ENCODE data around the gene ELOVL5. TPM values are rescaled to one million over a fixed set of nuclear protein-coding genes. Genes with fewer than 3 reads are reported as not detected.

ELOVL5 gene
- total and polyA plus RNA-seq, 2 donors from 2014 or later, result 20.5 to 42.0 TPM

GRCh38 chr6:53330137-53330536, 18.6 kb downstream of the ELOVL5 start:
- no peak overlapping the region for H3K27ac ChIP-seq (ENCODE audit: low read depth in 2 of 2, low read length in 2 of 2)
- no peaks in the 10 kb centered on the region for H3K27me3 ChIP-seq (ENCODE audit: control insufficient read depth, insufficient read depth, low read length)
- no peak overlapping the region for H3K9ac ChIP-seq (ENCODE audit: low read length in 3 of 3)
- intact Hi-C loops (cut with DNase I), result no loop called here
- peaks cover 0 to 13% (median 11%) of the 10 kb centered on the region in 3 donors for H3K4me1 ChIP-seq (ENCODE audit: control insufficient read depth in 2 of 3, insufficient read depth in 2 of 3, low read depth in 1 of 3, low read length in 3 of 3)
- DNase-seq, result no peak
- no peaks in the 10 kb centered on the region for H3K36me3 ChIP-seq (ENCODE audit: control insufficient read depth in 2 of 3, insufficient read depth in 3 of 3, low read length in 3 of 3)
- no peak for FAIRE-seq
- H3K4me3 ChIP-seq (ENCODE audit: low read length in 3 of 3), result no peak overlapping the region
- H3K9me3 ChIP-seq (ENCODE audit: control insufficient read depth in 2 of 3, insufficient read depth in 1 of 3, low read length in 3 of 3), result no peaks in the 10 kb centered on the region
- no peak for TF ChIP-seq CTCF (IDR thresholded peaks at IDR 0.05; ENCODE audit: borderline replicate concordance, extremely low read depth, insufficient read depth)

DNA sequence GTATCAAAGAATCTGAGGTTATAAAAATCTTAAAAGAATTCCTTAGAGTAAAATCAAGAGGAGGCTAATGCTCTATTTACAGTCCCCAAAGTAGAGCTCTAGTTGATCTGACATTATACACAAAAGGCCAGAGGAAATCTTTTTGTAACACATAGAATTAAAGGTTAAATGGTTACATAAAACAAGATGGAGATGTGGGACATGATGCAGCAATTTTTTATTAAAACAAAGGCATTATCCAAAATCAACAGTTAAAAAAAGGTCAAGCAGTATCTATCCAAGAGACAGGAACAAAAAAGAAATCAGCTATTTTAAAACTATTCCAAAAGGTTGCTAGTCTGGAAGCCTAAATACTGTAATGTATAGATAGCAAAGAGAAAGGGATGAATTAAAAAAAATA, 20.4 kb downstream of the ELOVL5 start:
- FAIRE-seq, result no peak
- Histone ChIP-seq H3K27ac (ENCODE audit: low read depth in 2 of 2, low read length in 2 of 2) (no peak overlapping the region), H3K27me3 (ENCODE audit: control insufficient read depth, insufficient read depth, low read length) (no peaks in the 10 kb centered on the region), H3K9me3 (ENCODE audit: control insufficient read depth in 2 of 3, insufficient read depth in 1 of 3, low read length in 3 of 3) (no peaks in the 10 kb centered on the region), H3K4me3 (ENCODE audit: low read length in 3 of 3) (no peak overlapping the region), H3K4me1 (ENCODE audit: control insufficient read depth in 2 of 3, insufficient read depth in 2 of 3, low read depth in 1 of 3, low read length in 3 of 3) (peaks cover 0 to 13% (median 11%) of the 10 kb centered on the region in 3 donors), H3K9ac (ENCODE audit: low read length in 3 of 3) (no peak overlapping the region), H3K36me3 (ENCODE audit: control insufficient read depth in 2 of 3, insufficient read depth in 3 of 3, low read length in 3 of 3) (no peaks in the 10 kb centered on the region)
- DNase-seq, result no peak
- intact Hi-C loops (cut with DNase I), result no loop called here
- no peak for TF ChIP-seq CTCF (IDR thresholded peaks at IDR 0.05; ENCODE audit: borderline replicate concordance, extremely low read depth, insufficient read depth)

DNA sequence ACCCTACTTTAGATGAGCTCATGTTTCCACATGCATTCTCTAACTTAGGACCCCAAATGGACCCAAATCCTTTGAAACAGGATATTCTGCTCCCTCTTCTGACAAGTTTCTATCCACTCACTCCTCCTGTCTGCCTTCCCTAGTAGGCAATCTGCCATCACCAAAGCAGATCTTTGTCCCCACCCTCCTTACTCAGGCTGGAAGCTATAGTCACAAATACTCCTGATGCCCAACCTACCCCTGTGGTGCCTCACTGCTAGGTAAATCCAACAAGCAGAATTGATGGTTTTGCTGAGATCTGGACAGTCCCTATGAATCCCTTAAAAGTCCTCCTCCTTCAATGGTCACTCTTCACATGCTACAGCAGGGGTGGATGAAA, 21.7 kb downstream of the ELOVL5 start:
- H3K27me3 ChIP-seq (ENCODE audit: control insufficient read depth, insufficient read depth, low read length), result no peaks in the 10 kb centered on the region
- H3K4me3 ChIP-seq (ENCODE audit: low read length in 3 of 3), result no peak overlapping the region
- FAIRE-seq (no peak), DNase-seq (no peak)
- no peak overlapping the region for H3K9ac ChIP-seq (ENCODE audit: low read length in 3 of 3)
- H3K36me3 ChIP-seq (ENCODE audit: control insufficient read depth in 2 of 3, insufficient read depth in 3 of 3, low read length in 3 of 3), result no peaks in the 10 kb centered on the region
- H3K27ac ChIP-seq (ENCODE audit: low read depth in 2 of 2, low read length in 2 of 2), result no peak overlapping the region
- H3K9me3 ChIP-seq (ENCODE audit: control insufficient read depth in 2 of 3, insufficient read depth in 1 of 3, low read length in 3 of 3), result no peaks in the 10 kb centered on the region
- intact Hi-C loops (cut with DNase I), result no loop called here
- peaks cover 0 to 13% (median 11%) of the 10 kb centered on the region in 3 donors for H3K4me1 ChIP-seq (ENCODE audit: control insufficient read depth in 2 of 3, insufficient read depth in 2 of 3, low read depth in 1 of 3, low read length in 3 of 3)
- TF ChIP-seq CTCF (IDR thresholded peaks at IDR 0.05; ENCODE audit: borderline replicate concordance, extremely low read depth, insufficient read depth), result no peak

GRCh38 chr6:53326372-53327016, 22.3 kb downstream of the ELOVL5 start:
- Histone ChIP-seq H3K4me1 (ENCODE audit: control insufficient read depth in 2 of 3, insufficient read depth in 2 of 3, low read depth in 1 of 3, low read length in 3 of 3) (peaks cover 0 to 18% (median 11%) of the 10 kb centered on the region in 3 donors), H3K9ac (ENCODE audit: low read length in 3 of 3) (no peak overlapping the region), H3K36me3 (ENCODE audit: control insufficient read depth in 2 of 3, insufficient read depth in 3 of 3, low read length in 3 of 3) (no peaks in the 10 kb centered on the region), H3K4me3 (ENCODE audit: low read length in 3 of 3) (no peak overlapping the region), H3K27me3 (ENCODE audit: control insufficient read depth, insufficient read depth, low read length) (no peaks in the 10 kb centered on the region), H3K27ac (ENCODE audit: low read depth in 2 of 2, low read length in 2 of 2) (no peak overlapping the region), H3K9me3 (ENCODE audit: control insufficient read depth in 2 of 3, insufficient read depth in 1 of 3, low read length in 3 of 3) (no peaks in the 10 kb centered on the region)
- no peak for TF ChIP-seq CTCF (IDR thresholded peaks at IDR 0.05; ENCODE audit: borderline replicate concordance, extremely low read depth, insufficient read depth)
- FAIRE-seq (no peak), DNase-seq (no peak)
- intact Hi-C loops (cut with DNase I), result no loop called here
